GM19467 (cell line): Measurements from ENCODE around the gene MVK.

Experiments
- ATAC-seq: cut with Tn5 transposase; IDR thresholded peaks from one replicate; pipeline ENCODE4 v1.9.1; 2021; ENCODE audit warnings: mild to moderate bottlenecking, moderate library complexity; ENCODE audit not compliant: unreplicated experiment

MVK gene

DNA sequence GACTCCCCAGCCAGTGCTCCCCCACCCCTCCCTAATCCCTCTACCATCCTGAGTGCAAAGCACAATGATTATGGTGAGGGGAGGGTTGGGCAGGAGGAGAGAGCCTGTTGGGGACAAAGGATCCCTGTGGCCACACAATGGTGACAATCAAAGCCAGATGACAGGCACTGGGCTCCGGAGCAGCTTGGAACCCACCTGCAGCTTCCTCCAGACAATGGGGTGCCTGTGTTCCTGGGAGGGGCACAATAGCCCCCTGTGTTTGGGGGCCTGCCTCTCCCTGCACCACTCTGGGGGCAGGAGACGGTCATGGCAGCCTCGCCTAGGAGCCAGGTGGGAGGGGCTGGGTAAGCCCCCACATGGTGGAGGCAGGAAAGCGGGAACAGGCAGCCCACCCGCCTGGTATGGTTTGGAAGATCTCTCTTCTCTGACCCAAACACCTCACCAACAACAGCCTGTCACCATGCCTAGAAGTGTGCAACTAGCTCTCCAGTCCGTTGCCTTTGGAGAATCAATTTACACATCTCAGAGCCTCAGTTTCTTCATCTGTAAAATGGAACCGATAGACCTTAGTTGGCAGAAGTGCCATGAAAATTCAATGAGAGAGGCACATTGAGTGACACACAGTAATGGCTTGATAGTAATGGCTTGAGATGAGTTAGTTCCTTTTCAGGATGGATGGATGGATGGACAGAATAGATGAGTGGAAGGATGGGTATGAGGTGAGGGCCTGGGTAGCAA, 53.0 kb downstream of the MVK start:
- ATAC-seq: no peak

DNA sequence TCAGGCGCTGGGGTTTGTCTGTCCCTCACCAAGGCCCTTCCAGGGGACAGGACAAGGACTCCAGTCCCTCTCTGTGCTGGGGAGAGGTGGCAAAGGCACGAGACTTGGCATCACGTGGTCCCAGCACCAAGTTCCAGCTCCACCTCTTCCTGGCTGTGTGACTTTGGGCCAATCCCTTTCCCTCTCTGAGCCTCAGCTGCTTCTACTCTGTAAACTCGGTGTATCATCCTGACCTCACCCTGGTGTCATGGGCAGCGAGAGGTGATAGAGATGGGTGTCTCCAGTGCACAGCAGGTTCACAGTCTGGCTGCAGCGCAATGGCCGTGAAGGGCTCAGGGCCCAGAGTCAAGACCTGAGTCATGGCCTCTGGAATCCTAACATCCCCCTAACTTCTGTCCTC, 54.0 kb downstream of the MVK start:
- no peak for ATAC-seq

DNA sequence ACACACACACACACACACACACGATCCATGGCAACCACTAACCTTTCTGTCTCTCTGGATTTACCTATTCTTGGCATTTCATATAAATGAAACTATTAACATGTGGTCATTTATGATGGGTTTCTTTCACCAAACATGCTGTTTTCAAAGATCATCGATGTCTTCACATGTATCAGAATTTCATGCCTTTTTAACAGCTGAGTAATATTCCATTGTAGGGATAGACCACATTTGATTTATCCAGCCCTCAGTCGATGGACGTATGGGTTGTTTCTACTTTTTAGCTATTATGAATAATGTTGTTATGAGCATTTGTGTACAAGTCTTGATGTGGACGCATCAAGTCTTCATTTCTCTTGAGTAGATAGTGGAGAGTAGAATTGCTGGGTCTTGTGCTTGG, 56.5 kb downstream of the MVK start:
- no peak for ATAC-seq

DNA sequence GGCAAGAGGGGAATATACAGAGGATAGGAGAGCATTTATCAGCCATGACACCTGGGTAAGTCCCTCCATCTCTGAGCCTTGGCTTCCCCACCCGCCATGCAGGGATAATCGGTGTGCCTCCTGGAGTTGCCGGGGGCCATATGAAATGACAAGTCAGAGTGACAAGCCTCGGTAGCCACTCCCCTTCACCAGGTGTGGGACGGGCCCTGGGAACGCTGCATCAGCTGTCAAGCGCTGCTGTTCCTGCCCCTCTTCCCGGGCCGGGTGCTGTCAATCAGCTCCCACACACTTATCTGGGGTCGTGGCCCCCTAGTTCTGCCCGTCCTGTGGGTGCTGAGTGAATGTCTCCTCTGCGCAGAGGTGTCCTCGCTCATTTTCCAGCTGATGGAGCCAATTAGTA, 57.2 kb downstream of the MVK start:
- no peak for ATAC-seq

- ATAC-seq: no peak
Observed at GRCh38 chr12:109631302-109631701, 57.7 kb downstream of the MVK start.

DNA sequence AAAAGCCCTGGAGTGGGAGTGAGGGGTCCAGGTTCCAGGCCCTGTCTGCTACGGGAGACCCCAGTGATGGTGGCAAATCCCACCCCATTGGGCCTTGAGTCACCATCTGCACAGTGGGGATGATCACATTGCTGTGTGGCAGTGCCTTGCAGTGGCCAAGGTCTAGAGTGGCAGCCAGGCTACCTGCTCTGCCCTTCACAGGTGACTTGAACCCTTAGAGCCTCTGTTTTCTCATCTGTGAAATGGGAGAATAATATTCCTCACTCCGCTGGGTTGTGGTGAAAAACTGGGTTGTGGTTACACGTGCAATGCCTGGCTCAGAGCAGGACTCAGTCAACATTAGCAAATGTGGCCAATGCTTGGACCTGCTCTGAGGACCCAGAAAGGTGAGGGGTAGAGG, 58.2 kb downstream of the MVK start:
- no peak for ATAC-seq

GRCh38 chr12:109632342-109632741, 58.7 kb downstream of the MVK start:
- ATAC-seq: no peak

- ATAC-seq: no peak
Observed at GRCh38 chr12:109635717-109636116, 62.1 kb downstream of the MVK start.

DNA sequence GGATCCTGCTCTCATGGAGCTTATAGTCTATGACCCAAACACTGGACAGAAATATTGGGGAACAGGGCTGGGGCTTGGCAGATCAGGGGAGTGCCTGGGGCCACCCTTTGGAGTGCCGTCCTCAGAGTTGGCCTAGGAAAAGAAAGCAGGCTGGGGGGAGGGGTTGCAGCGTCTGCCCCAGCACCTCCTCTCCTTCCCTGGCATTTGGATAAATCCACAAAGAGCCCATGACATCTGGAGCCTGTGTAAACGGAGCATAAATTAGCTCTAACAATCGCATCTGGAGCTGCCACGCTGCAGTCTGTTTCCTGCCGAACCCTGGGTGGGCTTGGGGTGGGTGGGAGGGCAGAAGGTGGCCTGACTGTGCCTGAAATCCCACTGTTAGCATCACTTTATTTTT, 63.8 kb downstream of the MVK start:
- no peak for ATAC-seq

- no peak for ATAC-seq
Observed at GRCh38 chr12:109637996-109638395, 64.4 kb downstream of the MVK start.

DNA sequence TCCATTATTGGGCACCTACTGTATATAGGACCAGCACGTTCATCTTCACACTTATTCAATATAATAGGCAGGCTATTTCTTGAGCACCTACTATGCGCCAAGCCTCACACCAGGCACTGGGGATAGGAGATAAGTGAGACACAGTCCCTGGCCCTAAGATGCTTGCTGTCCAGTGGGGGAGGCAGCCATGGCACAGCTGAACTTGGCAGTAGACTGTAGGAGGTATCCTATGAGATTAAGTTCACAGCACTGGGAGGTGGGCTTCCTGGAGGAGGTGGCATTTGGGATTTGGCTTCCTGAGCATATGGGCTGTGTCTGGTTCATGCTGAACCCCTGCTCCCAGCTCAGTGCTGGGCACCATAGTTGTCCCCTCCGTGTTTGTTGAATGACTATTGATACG, 65.1 kb downstream of the MVK start:
- ATAC-seq: no peak

GRCh38 chr12:109639151-109639872, 65.7 kb downstream of the MVK start:
- ATAC-seq: no peak

GRCh38 chr12:109640961-109641360, 67.4 kb downstream of the MVK start:
- no peak for ATAC-seq

DNA sequence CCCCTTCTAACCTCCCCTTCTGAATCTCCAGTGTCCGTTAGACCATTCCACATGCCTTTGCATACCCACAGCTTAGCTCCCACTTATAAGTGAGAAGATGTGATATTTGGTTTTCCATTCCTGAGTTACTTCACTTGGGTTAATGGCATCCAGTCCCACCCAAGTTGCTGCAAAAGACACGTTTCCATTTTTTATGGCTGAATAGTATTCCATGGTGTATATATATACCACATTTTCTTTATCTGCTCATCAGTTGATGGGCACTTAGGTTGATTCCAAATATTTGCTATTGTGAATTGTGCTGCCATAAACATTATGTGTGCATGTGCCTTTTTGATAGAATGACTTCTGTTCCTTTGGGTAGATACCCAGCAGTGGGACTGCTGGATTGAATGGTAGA, 67.8 kb downstream of the MVK start:
- ATAC-seq: no peak

GRCh38 chr12:109642506-109643132, 69.0 kb downstream of the MVK start:
- ATAC-seq: no peak

GRCh38 chr12:109645194-109645593, 71.6 kb downstream of the MVK start:
- ATAC-seq: no peak

DNA sequence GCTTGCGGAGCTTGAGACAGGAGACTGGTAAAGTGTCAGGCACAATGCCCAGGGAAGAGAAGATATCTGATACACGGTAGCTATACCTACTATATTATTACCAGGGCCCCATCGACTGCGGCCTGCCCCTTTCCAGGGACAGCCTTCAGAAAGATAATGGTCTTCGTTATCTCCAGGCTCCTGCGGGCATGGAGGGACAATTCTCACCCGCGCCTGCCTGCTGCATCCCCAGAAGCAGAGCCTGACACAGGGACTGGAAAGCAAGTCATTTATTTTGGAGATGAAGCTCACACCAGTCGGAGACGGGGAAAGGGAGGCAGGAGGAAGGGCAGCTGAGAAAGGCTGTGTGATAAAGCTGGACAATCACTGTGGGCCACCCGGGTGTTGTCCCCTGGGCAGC, 72.1 kb downstream of the MVK start:
- no peak for ATAC-seq
